AG10803 (cell line): ENCODE measurements around the gene CERK.

Experiments
- DNase-seq: peaks from one replicate; pipeline ENCODE4 v3.0.0; 2010; ENCODE audit warnings: low read depth
- H3K4me3 ChIP-seq: 2 replicates; pipeline ENCODE4 v1.5.1; 2011; ENCODE audit warnings: mild to moderate bottlenecking, low read length, control low read depth
- TF ChIP-seq, protein P1 (sequence below): conservative IDR thresholded peaks from 2 replicates; pipeline ENCODE4 v1.5.1; 2011; ENCODE audit warnings: mild to moderate bottlenecking, low read length, control low read depth, inconsistent platforms

Gene CERK

GRCh38 chr22:46753360-46753759, 15.3 kb upstream of the CERK start:
- TF ChIP-seq, protein P1, sequence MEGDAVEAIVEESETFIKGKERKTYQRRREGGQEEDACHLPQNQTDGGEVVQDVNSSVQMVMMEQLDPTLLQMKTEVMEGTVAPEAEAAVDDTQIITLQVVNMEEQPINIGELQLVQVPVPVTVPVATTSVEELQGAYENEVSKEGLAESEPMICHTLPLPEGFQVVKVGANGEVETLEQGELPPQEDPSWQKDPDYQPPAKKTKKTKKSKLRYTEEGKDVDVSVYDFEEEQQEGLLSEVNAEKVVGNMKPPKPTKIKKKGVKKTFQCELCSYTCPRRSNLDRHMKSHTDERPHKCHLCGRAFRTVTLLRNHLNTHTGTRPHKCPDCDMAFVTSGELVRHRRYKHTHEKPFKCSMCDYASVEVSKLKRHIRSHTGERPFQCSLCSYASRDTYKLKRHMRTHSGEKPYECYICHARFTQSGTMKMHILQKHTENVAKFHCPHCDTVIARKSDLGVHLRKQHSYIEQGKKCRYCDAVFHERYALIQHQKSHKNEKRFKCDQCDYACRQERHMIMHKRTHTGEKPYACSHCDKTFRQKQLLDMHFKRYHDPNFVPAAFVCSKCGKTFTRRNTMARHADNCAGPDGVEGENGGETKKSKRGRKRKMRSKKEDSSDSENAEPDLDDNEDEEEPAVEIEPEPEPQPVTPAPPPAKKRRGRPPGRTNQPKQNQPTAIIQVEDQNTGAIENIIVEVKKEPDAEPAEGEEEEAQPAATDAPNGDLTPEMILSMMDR = no peak
- H3K4me3 ChIP-seq = no peak overlapping the region
- DNase-seq = no peak

- TF ChIP-seq, protein P1 = no peak
- no peak for DNase-seq
- H3K4me3 ChIP-seq = no peak overlapping the region
These were observed 14.9 kb upstream of the CERK start for GRCh38 chr22:46752988-46753310.

GRCh38 chr22:46752286-46752987, 14.4 kb upstream of the CERK start:
- TF ChIP-seq, protein P1 = no peak
- no peak overlapping the region for H3K4me3 ChIP-seq
- DNase-seq = no peak

DNA sequence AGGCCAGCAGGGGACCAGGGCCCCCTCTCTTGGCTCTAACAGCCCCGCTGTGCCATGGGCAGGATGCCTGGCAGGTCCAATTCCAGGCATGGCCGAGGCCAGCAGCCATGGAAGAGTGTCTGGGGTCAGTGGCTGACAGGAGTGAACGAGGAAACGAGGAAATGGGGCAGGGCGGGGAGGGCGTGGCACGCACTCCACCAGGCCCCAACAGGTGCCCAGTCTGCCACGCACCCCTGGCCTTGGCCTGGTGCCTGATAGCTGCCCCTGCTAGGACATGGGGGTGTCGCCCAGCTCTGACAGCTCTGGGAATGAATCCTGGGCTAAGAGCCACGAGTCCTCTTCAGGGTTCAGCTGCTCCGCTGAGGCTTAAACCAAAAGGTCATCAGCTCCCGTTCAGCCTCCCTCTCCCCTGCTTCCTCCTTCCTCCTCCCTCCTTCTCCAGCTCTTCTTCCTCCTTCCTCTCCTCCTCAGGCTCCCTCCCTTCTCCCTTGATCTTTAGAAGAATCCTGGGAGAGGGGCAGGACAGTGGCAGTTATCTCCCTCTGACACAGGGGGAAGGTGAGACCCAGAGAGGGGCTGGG, 12.9 kb upstream of the CERK start:
- DNase-seq = no peak
- TF ChIP-seq, protein P1 = no peak
- H3K4me3 ChIP-seq = no peak overlapping the region

DNA sequence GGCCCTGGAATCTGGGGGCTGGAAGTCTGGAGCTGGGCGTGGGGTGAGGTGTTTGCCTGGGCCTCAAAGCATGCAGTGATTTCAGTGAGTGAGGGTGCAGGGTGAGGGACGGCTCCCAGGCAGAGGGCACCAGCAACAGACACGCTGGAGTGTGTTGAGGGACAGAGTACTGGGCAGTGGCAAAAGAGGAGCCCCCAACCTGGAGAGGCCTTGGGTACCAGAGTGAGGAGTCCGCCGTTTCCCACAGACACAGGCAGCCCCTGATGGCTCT, 12.4 kb upstream of the CERK start:
- DNase-seq = no peak
- TF ChIP-seq, protein P1 = no peak
- no peak overlapping the region for H3K4me3 ChIP-seq

- TF ChIP-seq, protein P1 = no peak
- H3K4me3 ChIP-seq = no peak overlapping the region
- no peak for DNase-seq
These were observed 11.9 kb upstream of the CERK start for GRCh38 chr22:46749682-46750529.
